ENCODE results near the gene C11orf52. TPM values are rescaled to one million over a fixed set of nuclear protein-coding genes. Genes with fewer than 3 reads are reported as not detected.
A peak's percentile ranks its signal among the peaks of the same experiment; 100 is the strongest.

C11orf52 gene
- total and polyA plus RNA-seq, 2 of the 4 experiments (the other 2 are of a cell fraction): 0.90 to 1.1 TPM

- TF ChIP-seq USF2 (IDR thresholded peaks at IDR 0.05; ENCODE audit: low read depth, low read length): no peak
Measured at GRCh38 chr11:111961389-111962300, 42.9 kb downstream of the C11orf52 start (continued).

GRCh38 chr11:111963931-111964340 is 45.2 kb downstream of the C11orf52 start:
- no peak overlapping the region for H3K18ac ChIP-seq (ENCODE audit: low read depth, low read length)
- no peaks in the 10 kb centered on the region for H3K4me1 ChIP-seq (ENCODE audit: control insufficient read depth, insufficient read depth, low read length)
- H2AK9ac ChIP-seq (replicated peaks; ENCODE audit: low read depth, low read length, poor library complexity): no peak overlapping the region
- H3K79me1 ChIP-seq (ENCODE audit: low read depth in 1 of 2, low read length in 2 of 2): no peaks in the 10 kb centered on the region; a peak in 2 of 4 replicates
- no peak overlapping the region for H2BK5ac ChIP-seq (ENCODE audit: low read depth, low read length, poor library complexity, severe bottlenecking)
- H2BK20ac ChIP-seq (ENCODE audit: low read depth, low read length): no peak overlapping the region
- H3K27ac ChIP-seq (ENCODE audit: insufficient read depth, low read length): no peak overlapping the region
- in situ Hi-C loops (cut with MboI; ENCODE audit: low sequenced_read_pairs): no loop called here
- intact Hi-C loops (cut with micrococcal nuclease): no loop called here
- H3K4ac ChIP-seq (ENCODE audit: low read depth, low read length): no peak overlapping the region
- dilution Hi-C loops (cut with HindIII; ENCODE audit: low sequenced_read_pairs, unreplicated experiment): no loop called here
- H3K27me3 ChIP-seq (ENCODE audit: control insufficient read depth, insufficient read depth, low read length): no peaks in the 10 kb centered on the region
- peaks cover 8% of the 10 kb centered on the region for H3K36me3 ChIP-seq (ENCODE audit: control insufficient read depth, insufficient read depth, low read length)
- ATAC-seq (ENCODE audit: low read depth) (peak; percentile 35; the same call in 1 of the 2 replicates), DNase-seq (peak; percentile 31)
- no peak overlapping the region for H4K5ac ChIP-seq (ENCODE audit: low read depth, low read length)
- no peak overlapping the region for H3K4me3 ChIP-seq (ENCODE audit: insufficient read depth, low read depth, low read length)
- no peak overlapping the region for H3K4me2 ChIP-seq (ENCODE audit: low read depth, low read length)
- no peak overlapping the region for H3K23ac ChIP-seq (ENCODE audit: low read depth, low read length)
- no peaks in the 10 kb centered on the region for H3K9me1 ChIP-seq (ENCODE audit: insufficient read depth, low read length)
- ChIA-PET CTCF (interaction anchor here (0.6 kb wide), 1 partner anchor 163 kb away, joined by 5 read pairs; no protein-coding TSS in a partner anchor), POLR2A (ENCODE audit: unreplicated experiment) (no interaction called here)
- BruUV-seq (replicated peaks): no TSS peak
- H2AK5ac ChIP-seq (ENCODE audit: low read depth, low read length): no peak overlapping the region
- no peak overlapping the region for H3K9ac ChIP-seq (ENCODE audit: low read depth, low read length)
- no peak overlapping the region for H3K14ac ChIP-seq (replicated peaks; ENCODE audit: low read depth, low read length)
- no peak overlapping the region for H3K56ac ChIP-seq (ENCODE audit: extremely low read depth, insufficient read depth, low read length)
- TF ChIP-seq ELK1 (IDR thresholded peaks at IDR 0.05; ENCODE audit: borderline replicate concordance, low read depth, low read length): no peak
- no peak for TF ChIP-seq MAZ (IDR thresholded peaks at IDR 0.05; ENCODE audit: borderline replicate concordance, low read depth, low read length)
- no peak for TF ChIP-seq RCOR1 (IDR thresholded peaks at IDR 0.05; ENCODE audit: insufficient replicate concordance, low read length)
- 0 out of 2 replicates have a peak, but pooled peaks have one; percentile 5 for TF ChIP-seq BHLHE40 (IDR thresholded peaks at IDR 0.05; ENCODE audit: low read depth, low read length)
- no peak for TF ChIP-seq CTCF (conservative IDR thresholded peaks at IDR 0.05; ENCODE audit: low read depth, low read length)
- H2BK120ac ChIP-seq (ENCODE audit: low read depth, low read length): no peak overlapping the region
- H2AFZ ChIP-seq (replicated peaks; ENCODE audit: low read length, poor library complexity): no peak overlapping the region
- H4K91ac ChIP-seq (ENCODE audit: insufficient read depth, low read depth, low read length): no peak overlapping the region
- 82% methylated on average over 4 of the region's 5 CpGs; no CpG with 5 or more reads in 1 of the 2 experiments for WGBS, 2 experiments (ENCODE audit: extremely low coverage in 2 of 2, insufficient read length in 1 of 2)
- H4K8ac ChIP-seq (ENCODE audit: low read depth in 2 of 2, low read length in 2 of 2): no peak overlapping the region
- H4K20me1 ChIP-seq (ENCODE audit: insufficient read depth, low read length): no peaks in the 10 kb centered on the region
- no peaks in the 10 kb centered on the region for H3K9me3 ChIP-seq (ENCODE audit: control insufficient read depth, insufficient read depth, low read length)
- H2BK15ac ChIP-seq (ENCODE audit: low read depth, low read length): no peak overlapping the region
